Stimulated activated CD4-positive, alpha-beta T cell treated with anti-CD3 and anti-CD28 coated beads, Interleukin-1b, Interleukin-23, amount 100 ng/mL, for 1 hour (primary cell): Measurements from ENCODE around the gene CFAP119.

ENCODE experiments used
- DNase-seq, 2 donors: peaks; one replicate each; pipeline ENCODE4 v3.0.0-alpha.2; 2020; ENCODE audit warnings: low read depth in 2 of 2

Gene CFAP119

DNA sequence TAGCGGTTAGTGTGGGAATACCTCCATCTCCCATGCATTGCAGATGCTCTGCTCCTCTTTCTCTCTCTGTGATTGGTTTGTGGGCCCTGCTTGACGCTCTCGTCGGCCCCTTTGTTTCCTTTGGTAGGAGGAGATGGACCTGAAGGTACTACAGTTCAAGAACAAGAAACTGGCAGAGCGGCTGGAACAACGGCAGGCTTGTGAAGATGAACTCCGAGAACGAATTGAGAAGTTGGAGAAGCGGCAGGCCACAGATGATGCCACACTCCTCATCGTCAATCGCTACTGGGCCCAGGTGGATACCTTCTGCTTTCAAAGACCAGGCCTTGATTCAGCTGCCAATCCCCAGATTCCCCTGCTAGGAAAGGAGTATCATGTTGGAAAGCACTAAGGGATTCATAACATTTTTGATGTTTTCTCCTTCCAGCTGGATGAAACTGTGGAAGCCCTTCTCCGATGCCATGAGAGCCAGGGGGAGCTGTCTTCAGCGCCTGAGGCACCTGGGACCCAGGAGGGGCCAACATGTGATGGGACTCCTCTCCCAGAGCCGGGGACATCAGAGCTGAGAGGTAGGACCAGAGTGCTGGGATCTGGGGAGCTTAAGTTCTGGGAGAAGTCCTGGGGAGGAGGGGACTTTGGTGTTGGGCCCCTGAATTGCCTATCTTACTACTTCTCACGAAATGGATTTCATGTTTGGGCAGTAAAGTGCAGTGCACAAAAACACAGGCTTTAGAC is 1.3 kb upstream of the CFAP119 start:
- DNase-seq = no peak

- DNase-seq = no peak
These were observed 385 bp downstream of the CFAP119 start for GRCh38 chr16:30761427-30761927.

- DNase-seq = no peak
These were observed 1.1 kb downstream of the CFAP119 start for GRCh38 chr16:30760577-30761426.

GRCh38 chr16:30760001-30760559 is 1.8 kb downstream of the CFAP119 start:
- no peak for DNase-seq

- DNase-seq = no peak
These were observed 2.8 kb downstream of the CFAP119 start for GRCh38 chr16:30758988-30759491.

DNA sequence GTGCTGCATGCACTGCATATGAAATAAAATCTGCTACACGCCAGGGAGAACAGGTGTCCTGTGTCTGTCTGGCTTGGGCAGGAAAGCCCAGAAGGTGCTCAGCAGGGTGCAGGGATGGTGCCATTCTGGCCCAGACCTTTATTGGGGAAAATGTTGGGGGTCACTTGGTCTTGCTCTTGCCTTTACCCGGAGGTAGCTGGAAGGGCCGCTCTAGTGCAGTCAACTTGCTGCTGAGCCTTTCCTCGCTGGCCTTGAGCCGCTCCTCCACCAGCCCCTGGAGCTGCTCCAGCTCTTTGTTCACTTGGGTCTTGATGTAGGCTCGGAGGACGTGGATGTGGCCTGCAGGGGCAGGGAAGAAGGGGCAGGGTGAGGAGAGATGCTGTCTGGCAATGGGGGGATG is 4.5 kb downstream of the CFAP119 start:
- DNase-seq = no peak

DNA sequence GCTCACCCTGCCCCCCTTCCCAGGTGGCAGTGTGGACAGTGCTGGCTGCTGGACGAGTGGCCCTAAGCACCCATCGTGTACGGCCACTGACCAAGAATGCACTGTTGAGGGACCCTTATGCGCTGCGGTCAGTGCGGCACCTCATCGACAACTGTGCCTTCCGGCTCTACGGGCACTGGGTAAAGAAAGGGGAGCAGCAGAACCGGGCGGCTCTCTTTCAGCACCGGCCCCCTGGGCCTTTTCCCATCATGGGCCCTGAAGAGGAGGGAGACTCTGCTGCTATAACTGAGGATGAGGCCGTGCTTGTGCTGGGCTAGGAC is 5.1 kb downstream of the CFAP119 start:
- no peak for DNase-seq

- no peak for DNase-seq
These were observed 5.7 kb downstream of the CFAP119 start for GRCh38 chr16:30755955-30756780.

DNA sequence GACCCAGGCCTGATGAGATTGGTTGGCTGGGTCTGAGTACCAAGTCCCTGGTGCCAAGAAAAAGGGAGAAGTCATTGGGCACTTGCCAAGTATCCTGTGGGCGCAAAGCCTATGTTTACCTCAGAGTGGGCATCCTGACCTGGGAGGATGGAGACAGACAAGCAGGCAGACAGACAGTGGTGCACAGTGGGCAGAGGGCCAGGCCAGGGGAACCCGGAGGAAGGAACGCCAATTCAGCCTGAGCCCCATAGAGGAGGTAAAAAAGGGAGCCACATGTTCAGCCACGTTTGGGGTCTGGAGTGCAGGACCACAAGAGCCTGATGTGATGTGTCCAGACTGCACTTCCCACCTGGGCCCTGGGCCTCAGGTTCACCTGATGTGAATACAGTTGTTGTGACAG is 8.3 kb downstream of the CFAP119 start:
- DNase-seq = no peak

GRCh38 chr16:30750876-30751465 is 10.9 kb downstream of the CFAP119 start:
- DNase-seq = no peak

DNA sequence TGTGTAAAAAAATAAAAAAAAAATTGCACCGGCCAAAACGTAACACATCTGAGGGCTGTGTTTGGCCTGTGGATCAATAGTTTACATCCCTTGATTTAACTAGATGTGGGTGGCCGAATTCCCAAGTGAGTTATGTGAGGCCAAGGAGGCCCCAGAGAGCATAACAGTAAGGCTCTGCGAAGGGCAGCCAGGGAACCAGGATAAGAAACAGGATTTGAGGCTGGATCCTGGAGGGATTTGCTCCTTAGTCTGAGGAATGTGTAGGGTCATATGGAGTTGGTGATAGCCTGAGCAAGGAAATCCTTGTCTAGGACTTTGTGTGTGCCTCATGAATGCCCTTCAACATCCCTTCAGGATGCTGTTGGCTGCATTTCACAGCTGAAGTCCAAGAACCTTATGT is 11.7 kb downstream of the CFAP119 start:
- DNase-seq = no peak

- no peak for DNase-seq
These were observed 13.0 kb downstream of the CFAP119 start for GRCh38 chr16:30748634-30749445.

DNA sequence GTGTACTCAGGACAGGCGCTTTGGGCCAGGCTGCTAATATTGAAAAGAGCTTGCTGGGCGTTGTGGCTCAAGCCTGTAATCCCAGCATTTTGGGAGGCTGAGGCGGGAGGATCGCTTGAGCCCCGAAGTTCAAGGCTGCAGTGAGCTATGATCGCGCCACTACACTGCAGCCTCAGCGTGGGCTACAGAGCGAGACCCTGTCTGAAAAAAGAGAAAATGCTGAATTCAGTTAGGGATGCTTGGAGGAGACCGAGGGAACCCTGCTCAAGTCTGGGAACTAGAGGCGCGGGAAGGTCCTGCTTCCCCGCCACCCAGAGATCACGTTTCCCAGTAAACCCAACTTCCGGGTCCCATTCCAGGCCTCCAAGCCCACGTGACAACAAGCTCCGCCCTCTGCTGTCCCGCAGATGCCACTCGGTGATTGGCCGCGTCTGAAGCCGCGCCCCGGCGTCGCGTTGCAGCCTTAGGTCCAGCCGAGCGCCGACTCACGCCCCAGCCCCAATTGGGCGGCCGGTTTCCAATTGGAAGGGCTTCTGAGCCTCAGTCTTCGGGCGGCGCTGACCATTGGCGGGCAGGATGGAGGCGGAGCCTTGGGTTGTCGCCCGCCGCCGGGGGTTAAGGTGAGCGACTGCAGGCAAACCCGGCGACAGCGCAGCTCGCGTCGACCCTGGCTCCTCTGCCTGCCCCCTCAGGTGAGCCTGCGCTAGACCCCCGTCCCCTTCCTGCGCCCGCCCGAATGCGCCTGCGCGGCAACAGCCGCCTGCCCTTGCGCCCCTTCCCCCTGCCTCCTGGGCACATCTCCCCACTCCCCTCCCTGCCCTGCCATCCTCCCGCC is 13.8 kb downstream of the CFAP119 start, which contains the start of gene PHKG2:
TSS of gene PHKG2 (plus strand) at position 627 of the 835 bp plus-strand sequence. CDS start 396 bp downstream, outside the sequence.
- DNase-seq = peak; percentile 84

- no peak for DNase-seq
These were observed 14.5 kb downstream of the CFAP119 start for GRCh38 chr16:30747331-30747730.

DNA sequence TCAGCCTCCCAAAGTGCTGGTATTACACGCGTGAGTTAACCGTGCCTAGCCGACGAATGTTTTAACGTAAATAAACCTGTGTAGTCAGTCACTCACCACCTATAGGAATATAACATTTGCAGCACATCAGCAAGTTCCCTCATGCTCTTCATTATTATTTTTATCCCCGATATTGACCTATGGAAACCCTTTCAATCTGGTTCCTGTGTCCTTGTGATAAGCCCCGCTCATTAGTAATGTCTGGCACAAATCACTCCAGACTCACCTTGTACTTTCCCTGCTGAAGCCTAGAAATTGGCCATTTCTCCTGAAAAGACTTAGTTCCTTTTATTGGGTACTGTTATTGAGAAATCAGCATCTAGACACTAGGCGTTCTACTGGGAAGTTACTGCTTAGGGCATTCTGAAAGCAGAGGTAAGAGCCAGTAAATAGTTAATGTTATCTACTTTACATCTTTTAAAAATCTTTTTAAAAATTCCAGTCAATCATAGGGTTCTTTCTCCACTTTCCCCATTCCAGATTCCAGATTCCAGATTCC is 15.2 kb downstream of the CFAP119 start:
- DNase-seq = no peak

GRCh38 chr16:30745082-30745481 is 16.8 kb downstream of the CFAP119 start:
- no peak for DNase-seq

GRCh38 chr16:30744183-30744582 is 17.7 kb downstream of the CFAP119 start:
- no peak for DNase-seq

DNA sequence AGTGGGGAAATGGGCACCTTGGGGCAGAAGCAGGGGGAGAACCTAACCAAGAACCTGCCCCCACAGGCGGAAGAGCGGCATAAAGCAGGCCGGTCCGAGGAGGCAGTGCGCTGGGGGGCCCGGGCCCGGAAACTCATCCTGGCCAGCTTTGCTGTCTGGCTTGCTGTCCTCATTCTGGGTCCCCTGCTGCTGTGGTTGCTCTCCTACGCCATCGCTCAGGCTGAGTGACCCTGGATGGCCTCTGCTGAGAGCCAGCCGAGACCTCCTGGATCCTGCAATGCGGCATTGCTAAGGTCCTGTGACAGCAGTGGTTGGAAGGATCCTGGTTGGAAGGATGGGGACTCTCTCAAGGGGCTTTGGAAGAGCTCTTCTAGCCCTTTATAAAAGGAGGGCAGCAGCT is 18.1 kb downstream of the CFAP119 start:
- DNase-seq = no peak

DNA sequence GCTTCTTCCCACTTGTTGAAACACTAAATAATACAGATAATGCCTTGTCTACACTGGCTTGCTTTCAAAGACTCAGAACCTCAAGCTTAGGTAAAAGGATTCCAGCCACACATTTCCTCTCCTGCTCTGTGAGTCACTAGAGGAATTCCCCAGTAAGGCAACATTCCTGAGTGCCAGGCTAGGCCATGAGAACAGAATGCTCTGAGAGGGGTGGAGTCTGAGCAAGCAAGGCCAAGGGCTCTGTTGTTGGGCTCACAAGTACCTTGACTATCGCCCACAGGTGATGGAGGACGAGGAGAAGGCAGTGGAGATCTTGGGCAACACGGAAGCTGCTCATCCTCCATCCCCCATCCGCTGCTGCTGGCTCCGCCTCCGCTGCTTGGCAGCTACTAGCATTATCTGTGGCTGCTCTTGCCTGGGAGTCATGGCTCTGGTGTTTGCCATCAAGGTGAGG is 20.4 kb downstream of the CFAP119 start:
- DNase-seq = no peak
